A673 (cell line): ENCODE measurements around the gene ASPM.

Source experiments
- CTCF ChIP-seq: fragments of 300-800, 200-600 bp; sonication (generic); conservative IDR thresholded peaks from 2 replicates; pipeline ENCODE4 v1.5.1; 2017; ENCODE audit warnings: low read depth, mild to moderate bottlenecking, antibody characterized with exemption, low read length, moderate library complexity, mixed read lengths
- EZH2 ChIP-seq: fragments of 200-600 bp; sonication (generic); IDR thresholded peaks from 2 replicates; pipeline ENCODE4 v1.6.1; 2017; ENCODE audit warnings: borderline replicate concordance, low read depth, mild to moderate bottlenecking, mixed read lengths, antibody characterized with exemption, low read length; ENCODE audit not compliant: poor library complexity, severe bottlenecking

GRCh38 chr1:197062692-197063091, 83.8 kb downstream of the ASPM start:
- TF ChIP-seq CTCF (no peak), EZH2 (no peak)
